K562 (cell line): Measurements from ENCODE around the gene TNK2. TPM values are rescaled to one million over a fixed set of nuclear protein-coding genes. Genes with fewer than 3 reads are reported as not detected.
A peak's percentile ranks its signal among the peaks of the same experiment; 100 is the strongest.

Experiments used
- ATAC-seq: fragments of 200-7000 bp; cut with Tn5 transposase; 3 replicates; pipeline ENCODE4 v1.9.1; 2020; ENCODE audit warnings: moderate library complexity
- BruUV-seq: library from RNA; stranded (reverse); fragments of 400-500 nt; replicated peaks from 2 replicates; lab custom pipeline; 2021; lab: Mats Ljungman, UMichigan
- CTCF ChIA-PET: fragments of 300-600 bp; formaldehyde crosslinking; extraction: SDS; loops from one replicate; lab custom pipeline; 2021; ENCODE audit warnings: low intra/inter-chr PET ratio; lab: Yijun Ruan, JAX
- POLR2A ChIA-PET: fragments of 300-600, 350-650 bp; sonication (Branson Sonifier 250); formaldehyde crosslinking; extraction: SDS; loops from one replicate; lab custom pipeline; 2021; ENCODE audit warnings: antibody characterized with exemption, inconsistent platforms; lab: Yijun Ruan, JAX
- DNase-seq, 4 experiments: peaks; one replicate each; pipeline versions ENCODE4 v3.0.0 to v3.0.0-alpha.2; 2011 to 2018; ENCODE audit warnings: low spot score in 3 of 4, mixed read lengths in 3 of 4; ENCODE audit errors: extremely low read depth in 1 of 4
- FAIRE-seq: peaks from 2 replicates; lab custom pipeline; 2011; peaks lifted over from hg19 to GRCh38; lab: Jason Lieb, UNC
- H2AFZ ChIP-seq: 2 replicates; pipeline ENCODE4 v1.6.0; 2011; ENCODE audit warnings: low read depth, low read length, control low read depth, inconsistent platforms
- H3K27ac ChIP-seq: fragments of 200-600 bp; 3 replicates; pipeline ENCODE4 v1.8.0; 2011; ENCODE audit warnings: low read depth, mild to moderate bottlenecking, control low read depth, inconsistent platforms, low read length, moderate library complexity, mixed read lengths; ENCODE audit errors: extremely low read depth
- H3K27me3 ChIP-seq, 2 experiments: fragments of 300-600 bp in 1 of 2; 2 replicates in 1 of 2; 3 replicates in 1 of 2; pipeline versions ENCODE4 v1.6.0 to v1.8.0; 2011; ENCODE audit warnings: inconsistent platforms in 2 of 2, low read length in 2 of 2, mild to moderate bottlenecking in 1 of 2, mixed read lengths in 1 of 2, moderate library complexity in 1 of 2; ENCODE audit not compliant: control insufficient read depth in 2 of 2, insufficient read depth in 2 of 2
- H3K36me3 ChIP-seq: fragments of 300-600 bp; 3 replicates; pipeline ENCODE4 v1.8.0; 2011; ENCODE audit warnings: mild to moderate bottlenecking, low read length, inconsistent platforms; ENCODE audit not compliant: control insufficient read depth, insufficient read depth
- H3K4me1 ChIP-seq, 2 experiments: fragments of 200-600 bp in 1 of 2; replicated peaks in 1 of 2; 2 replicates in 1 of 2; 3 replicates in 1 of 2; pipeline versions ENCODE4 v1.5.1 to v1.8.0; 2011; ENCODE audit warnings: inconsistent platforms in 2 of 2, low read length in 2 of 2, mild to moderate bottlenecking in 1 of 2, mixed read lengths in 1 of 2, moderate library complexity in 1 of 2; ENCODE audit not compliant: control insufficient read depth in 2 of 2, insufficient read depth in 2 of 2
- H3K4me2 ChIP-seq: 2 replicates; pipeline ENCODE4 v1.6.1; 2011; ENCODE audit warnings: low read length, control low read depth, inconsistent platforms, mixed read lengths; ENCODE audit not compliant: insufficient read depth
- H3K4me3 ChIP-seq: fragments of 200-600 bp; sonication (generic), shearing (Covaris generic); 2 replicates; pipeline ENCODE4 v1.5.1; 2016; ENCODE audit warnings: control low read depth, inconsistent platforms
- H3K79me2 ChIP-seq: fragments of 200-600 bp; 3 replicates; pipeline ENCODE4 v1.8.0; 2011; ENCODE audit warnings: low read length, inconsistent platforms; ENCODE audit not compliant: control insufficient read depth, insufficient read depth
- H3K9ac ChIP-seq, 2 experiments: 2 replicates each; pipeline versions ENCODE4 v1.6.0 to v1.6.1; 2011; ENCODE audit warnings: low read depth in 2 of 2, low read length in 2 of 2, control low read depth in 1 of 2, inconsistent platforms in 1 of 2, mild to moderate bottlenecking in 1 of 2, mixed read lengths in 1 of 2; ENCODE audit not compliant: insufficient read depth in 1 of 2
- H3K9me1 ChIP-seq: one replicate; pipeline ENCODE4 v1.6.0; 2011; ENCODE audit warnings: inconsistent platforms, mild to moderate bottlenecking, low read length, moderate library complexity; ENCODE audit not compliant: control insufficient read depth, insufficient read depth
- H3K9me3 ChIP-seq: replicated peaks from 2 replicates; pipeline ENCODE4 v1.5.1; 2011; ENCODE audit warnings: low read depth, low read length, inconsistent platforms; ENCODE audit not compliant: control insufficient read depth, insufficient read depth
- H4K20me1 ChIP-seq: replicated peaks from 2 replicates; pipeline ENCODE4 v1.6.1; 2011; ENCODE audit warnings: low read length, inconsistent platforms, mixed read lengths; ENCODE audit not compliant: control insufficient read depth, insufficient read depth
- CBFB ChIP-seq: sonication (generic); formaldehyde crosslinking; IDR thresholded peaks from 2 replicates; pipeline ENCODE4 v1.4.0; 2020; ENCODE audit warnings: mild to moderate bottlenecking, missing genetic modification reagents
- ETV1 ChIP-seq: fragments of 450-650 bp; conservative IDR thresholded peaks from 2 replicates; pipeline ENCODE4 v1.6.1; 2016; ENCODE audit warnings: missing genetic modification characterization, control low read depth, low read depth, missing compliant biosample characterization
- POLR2H ChIP-seq: IDR thresholded peaks from 2 replicates; pipeline ENCODE4 v1.6.1; 2016; ENCODE audit warnings: missing genetic modification characterization, low read depth, mild to moderate bottlenecking, control low read depth, missing compliant biosample characterization, moderate library complexity
- SAFB ChIP-seq: fragments of 200-400 bp; formaldehyde crosslinking; IDR thresholded peaks from 2 replicates; pipeline ENCODE4 v1.6.1; 2017; ENCODE audit warnings: low read depth, low read length, borderline replicate concordance
- SFPQ ChIP-seq: fragments of 200-400 bp; formaldehyde crosslinking; IDR thresholded peaks from 2 replicates; pipeline ENCODE4 v1.6.1; 2017; ENCODE audit warnings: mild to moderate bottlenecking, low read depth, low read length, moderate library complexity
- SRSF7 ChIP-seq: fragments of 200-400 bp; formaldehyde crosslinking; optimal IDR thresholded peaks from 2 replicates; pipeline ENCODE3; 2017; ENCODE audit warnings: mild to moderate bottlenecking, low read depth, low read length
- XRCC3 ChIP-seq: fragments of 450-650 bp; IDR thresholded peaks from 2 replicates; pipeline ENCODE4 v1.6.1; 2017; ENCODE audit warnings: mild to moderate bottlenecking, moderate library complexity
- ZBTB1 ChIP-seq: sonication (generic); formaldehyde crosslinking; IDR thresholded peaks from 2 replicates; pipeline ENCODE4 v1.8.1; 2023; ENCODE audit warnings: missing genetic modification reagents, low read depth, mild to moderate bottlenecking, borderline replicate concordance
- ZC3H8 ChIP-seq: fragments of 450-650 bp; IDR thresholded peaks from 2 replicates; pipeline ENCODE4 v1.6.1; 2017
- ZEB2 ChIP-seq: fragments of 450-650 bp; IDR thresholded peaks from 2 replicates; pipeline ENCODE4 v1.6.1; 2016
- ZFP91 ChIP-seq: sonication (generic); formaldehyde crosslinking; IDR thresholded peaks from 2 replicates; pipeline ENCODE4 v1.8.0; 2022; ENCODE audit warnings: mild to moderate bottlenecking, missing genetic modification reagents
- ZNF584 ChIP-seq: fragments of 200-800 bp; sonication (Bioruptor generic); IDR thresholded peaks from 2 replicates; pipeline ENCODE4 v1.6.1; 2016; ENCODE audit warnings: low read depth, mild to moderate bottlenecking, missing genetic modification characterization, missing compliant biosample characterization
- WGBS: fragments of 100-300 bp; shearing (Covaris generic); methylation state at CpG from one replicate; pipeline ENCODE4 v1.1.6; 2016; ENCODE audit warnings: low coverage, mixed read lengths; ENCODE audit not compliant: insufficient coverage; ENCODE audit errors: missing lambda C conversion rate; 5-methylcytosine and 5-hydroxymethylcytosine counted together
- in situ Hi-C: fragments of 300-500 bp; cut with MboI; formaldehyde crosslinking; loops from 4 replicates; pipeline ENCODE4 v1.15.0; 2018; ENCODE audit warnings: inconsistent platforms, mixed read lengths
- intact Hi-C: fragments of 100-400 bp; cut with micrococcal nuclease; formaldehyde crosslinking; loops from 2 replicates; pipeline ENCODE4 v1.14.2; 2022
- polyA plus RNA-seq, 8 experiments: library from polyadenylated mRNA; depleted of rRNA in 4 of 8; stranded (reverse) in 5 of 8; unstranded in 3 of 8; fragments of >200 nt; fragmentation: Nextera tagmentation in 2 of 8; fragmentation: Illumina TruSeq in 1 of 8; extraction: Ambion mirVana in 2 of 8; extraction: Trizol in 1 of 8; gene quantifications; 2 replicates each; pipeline versions ENCODE4 v1.2.1 to v1.2.3, GENCODE V29; 2011 to 2014; ENCODE audit warnings: inconsistent platforms in 1 of 8, missing spikeins in 1 of 8
- total RNA-seq, 7 experiments: library from RNA; depleted of rRNA in 6 of 7; stranded (reverse); fragments of >200 nt in 6 of 7; fragmentation: Illumina TruSeq in 2 of 7; extraction: Trizol in 2 of 7; gene quantifications; 2 replicates each; pipeline versions ENCODE4 v1.2.1 to v1.2.3, GENCODE V29; 2011 to 2021; ENCODE audit warnings: low replicate concordance in 1 of 7

Gene TNK2
- total and polyA plus RNA-seq, 9 of the 15 experiments (the other 6 are each of a cell fraction or from before 2014, with no cell fraction given), result 0.03 to 33.8 (median 6.5) TPM

- peaks cover 5 to 16% of the 10 kb centered on the region in 2 experiments; a peak in 3 of 5 replicates for H3K4me1 ChIP-seq
- DNase-seq, result no peak
- H3K9ac ChIP-seq, result no peak overlapping the region
- H4K20me1 ChIP-seq, result no peaks in the 10 kb centered on the region
- no peaks in the 10 kb centered on the region for H3K36me3 ChIP-seq
- H3K27ac ChIP-seq, result no peak overlapping the region
- no peaks in the 10 kb centered on the region for H3K9me1 ChIP-seq
- H3K27me3 ChIP-seq, result peaks cover 0 to 19% of the 10 kb centered on the region in 2 experiments; a peak in 3 of 5 replicates
- 0 out of 2 replicates have a peak overlapping the region, but pooled peaks have one; percentile 52 for H3K4me2 ChIP-seq
- 47% methylated on average over 5 of the region's 5 CpGs for WGBS
- H3K79me2 ChIP-seq, result no peaks in the 10 kb centered on the region
- TF ChIP-seq SRSF7 (no peak), SAFB (no peak), ZC3H8 (no peak)
- no peaks in the 10 kb centered on the region for H3K9me3 ChIP-seq
- ATAC-seq, result no peak
- no peak overlapping the region for H3K4me3 ChIP-seq
- no peak for FAIRE-seq
- no peak overlapping the region for H2AFZ ChIP-seq
- intact Hi-C loops, result no loop called here
- ChIA-PET POLR2A (interaction anchor here (0.7 to 0.9 kb wide), 2 partner anchors 10 to 38 kb away, joined by 3 to 4 read pairs; no protein-coding TSS in a partner anchor), CTCF (no interaction called here)
- BruUV-seq, result no TSS peak
- in situ Hi-C loops, result no loop called here
Observed at GRCh38 chr3:195838714-195839113, 69.6 kb downstream of the TNK2 start.

GRCh38 chr3:195836476-195837135, 71.7 kb downstream of the TNK2 start:
- Histone ChIP-seq H3K4me2 (no peak overlapping the region), H2AFZ (no peak overlapping the region), H3K4me1 (peaks cover 5 to 16% of the 10 kb centered on the region in 2 experiments; a peak in 3 of 5 replicates), H3K27me3 (peaks cover 2 to 26% of the 10 kb centered on the region in 2 experiments; a peak in 4 of 5 replicates), H4K20me1 (no peaks in the 10 kb centered on the region), H3K9me1 (no peaks in the 10 kb centered on the region), H3K9me3 (no peaks in the 10 kb centered on the region), H3K27ac (no peak overlapping the region), H3K4me3 (no peak overlapping the region), H3K9ac (no peak overlapping the region), H3K79me2 (no peaks in the 10 kb centered on the region), H3K36me3 (no peaks in the 10 kb centered on the region)
- ATAC-seq (no peak), FAIRE-seq (no peak), DNase-seq (no peak)
- no TSS peak for BruUV-seq
- CTCF ChIA-PET, result no interaction called here
- in situ Hi-C loops, result no loop called here
- 43% methylated on average over 14 of the region's 14 CpGs for WGBS
- POLR2A ChIA-PET, result interaction anchor here (0.6 kb wide), 1 partner anchor 72 kb away, joined by 3 read pairs; the partner anchor contains the start of gene TNK2
- intact Hi-C loops, result no loop called here
- TF ChIP-seq ZBTB1 (CRISPR knock-in tag) (no peak), ZFP91 (no peak), ETV1 (tag) (no peak), ZEB2 (no peak), SFPQ (no peak), ZNF584 (CRISPR knock-in tag) (no peak), POLR2H (tag) (no peak), CBFB (CRISPR knock-in tag) (no peak), XRCC3 (no peak)
